K562 (cell line): ENCODE results near the gene CHST8. TPM values are rescaled to one million over a fixed set of nuclear protein-coding genes. Genes with fewer than 3 reads are reported as not detected.

Experiments
- ATAC-seq: fragments of 200-7000 bp; cut with Tn5 transposase; 3 replicates; pipeline ENCODE4 v1.9.1; 2020; ENCODE audit warnings: moderate library complexity
- BruUV-seq: library from RNA; stranded (reverse); fragments of 400-500 nt; replicated peaks from 2 replicates; lab custom pipeline; 2021; lab: Mats Ljungman, UMichigan
- CTCF ChIA-PET: fragments of 300-600 bp; formaldehyde crosslinking; extraction: SDS; loops from one replicate; lab custom pipeline; 2021; ENCODE audit warnings: low intra/inter-chr PET ratio; lab: Yijun Ruan, JAX
- POLR2A ChIA-PET: fragments of 300-600, 350-650 bp; sonication (Branson Sonifier 250); formaldehyde crosslinking; extraction: SDS; loops from one replicate; lab custom pipeline; 2021; ENCODE audit warnings: antibody characterized with exemption, inconsistent platforms; lab: Yijun Ruan, JAX
- DNase-seq, 4 experiments: peaks; one replicate each; pipeline versions ENCODE4 v3.0.0 to v3.0.0-alpha.2; 2011 to 2018; ENCODE audit warnings: low spot score in 3 of 4, mixed read lengths in 3 of 4; ENCODE audit errors: extremely low read depth in 1 of 4
- FAIRE-seq: peaks from 2 replicates; lab custom pipeline; 2011; peaks lifted over from hg19 to GRCh38; lab: Jason Lieb, UNC
- H2AFZ ChIP-seq: 2 replicates; pipeline ENCODE4 v1.6.0; 2011; ENCODE audit warnings: low read depth, low read length, control low read depth, inconsistent platforms
- H3K27ac ChIP-seq: fragments of 200-600 bp; 3 replicates; pipeline ENCODE4 v1.8.0; 2011; ENCODE audit warnings: low read depth, mild to moderate bottlenecking, control low read depth, inconsistent platforms, low read length, moderate library complexity, mixed read lengths; ENCODE audit errors: extremely low read depth
- H3K27me3 ChIP-seq, 2 experiments: fragments of 300-600 bp in 1 of 2; 2 replicates in 1 of 2; 3 replicates in 1 of 2; pipeline versions ENCODE4 v1.6.0 to v1.8.0; 2011; ENCODE audit warnings: inconsistent platforms in 2 of 2, low read length in 2 of 2, mild to moderate bottlenecking in 1 of 2, mixed read lengths in 1 of 2, moderate library complexity in 1 of 2; ENCODE audit not compliant: control insufficient read depth in 2 of 2, insufficient read depth in 2 of 2
- H3K36me3 ChIP-seq: fragments of 300-600 bp; 3 replicates; pipeline ENCODE4 v1.8.0; 2011; ENCODE audit warnings: mild to moderate bottlenecking, low read length, inconsistent platforms; ENCODE audit not compliant: control insufficient read depth, insufficient read depth
- H3K4me1 ChIP-seq, 2 experiments: fragments of 200-600 bp in 1 of 2; replicated peaks in 1 of 2; 2 replicates in 1 of 2; 3 replicates in 1 of 2; pipeline versions ENCODE4 v1.5.1 to v1.8.0; 2011; ENCODE audit warnings: inconsistent platforms in 2 of 2, low read length in 2 of 2, mild to moderate bottlenecking in 1 of 2, mixed read lengths in 1 of 2, moderate library complexity in 1 of 2; ENCODE audit not compliant: control insufficient read depth in 2 of 2, insufficient read depth in 2 of 2
- H3K4me2 ChIP-seq: 2 replicates; pipeline ENCODE4 v1.6.1; 2011; ENCODE audit warnings: low read length, control low read depth, inconsistent platforms, mixed read lengths; ENCODE audit not compliant: insufficient read depth
- H3K4me3 ChIP-seq: fragments of 200-600 bp; sonication (generic), shearing (Covaris generic); 2 replicates; pipeline ENCODE4 v1.5.1; 2016; ENCODE audit warnings: control low read depth, inconsistent platforms
- H3K79me2 ChIP-seq: fragments of 200-600 bp; 3 replicates; pipeline ENCODE4 v1.8.0; 2011; ENCODE audit warnings: low read length, inconsistent platforms; ENCODE audit not compliant: control insufficient read depth, insufficient read depth
- H3K9ac ChIP-seq, 2 experiments: 2 replicates each; pipeline versions ENCODE4 v1.6.0 to v1.6.1; 2011; ENCODE audit warnings: low read depth in 2 of 2, low read length in 2 of 2, control low read depth in 1 of 2, inconsistent platforms in 1 of 2, mild to moderate bottlenecking in 1 of 2, mixed read lengths in 1 of 2; ENCODE audit not compliant: insufficient read depth in 1 of 2
- H3K9me1 ChIP-seq: one replicate; pipeline ENCODE4 v1.6.0; 2011; ENCODE audit warnings: inconsistent platforms, mild to moderate bottlenecking, low read length, moderate library complexity; ENCODE audit not compliant: control insufficient read depth, insufficient read depth
- H3K9me3 ChIP-seq: replicated peaks from 2 replicates; pipeline ENCODE4 v1.5.1; 2011; ENCODE audit warnings: low read depth, low read length, inconsistent platforms; ENCODE audit not compliant: control insufficient read depth, insufficient read depth
- H4K20me1 ChIP-seq: replicated peaks from 2 replicates; pipeline ENCODE4 v1.6.1; 2011; ENCODE audit warnings: low read length, inconsistent platforms, mixed read lengths; ENCODE audit not compliant: control insufficient read depth, insufficient read depth
- CC2D1A ChIP-seq: fragments of 450-650 bp; IDR thresholded peaks from 2 replicates; pipeline ENCODE4 v1.6.1; 2017; ENCODE audit warnings: mild to moderate bottlenecking
- CEBPZ ChIP-seq: fragments of 150-350 bp; IDR thresholded peaks from 2 replicates; pipeline ENCODE4 v1.6.1; 2014; ENCODE audit warnings: low read depth, mild to moderate bottlenecking, low read length, borderline replicate concordance
- CHD2 ChIP-seq: IDR thresholded peaks from 2 replicates; pipeline ENCODE4 v1.6.1; 2011; ENCODE audit warnings: low read depth, low read length
- DEAF1 ChIP-seq: fragments of 450-650 bp; formaldehyde crosslinking; IDR thresholded peaks from 2 replicates; pipeline ENCODE4 v1.4.0; 2020; ENCODE audit warnings: mild to moderate bottlenecking, moderate library complexity
- ETV1 ChIP-seq: fragments of 450-650 bp; conservative IDR thresholded peaks from 2 replicates; pipeline ENCODE4 v1.6.1; 2016; ENCODE audit warnings: missing genetic modification characterization, control low read depth, low read depth, missing compliant biosample characterization
- ETV5 ChIP-seq: sonication (generic); formaldehyde crosslinking; IDR thresholded peaks from 2 replicates; pipeline ENCODE4 v1.4.0; 2020; ENCODE audit warnings: low read depth, mild to moderate bottlenecking, missing genetic modification reagents
- NFXL1 ChIP-seq: fragments of 450-650 bp; formaldehyde crosslinking; IDR thresholded peaks from 2 replicates; pipeline ENCODE4 v1.4.0; 2021; ENCODE audit warnings: mild to moderate bottlenecking
- ZC3H4 ChIP-seq: sonication (generic); formaldehyde crosslinking; IDR thresholded peaks from 2 replicates; pipeline ENCODE4 v1.9.0; 2021; ENCODE audit warnings: missing genetic modification reagents, borderline replicate concordance
- ZNF140 ChIP-seq: fragments of 250-450 bp; sonication (Bioruptor Pico); IDR thresholded peaks from 2 replicates; pipeline ENCODE4 v1.8.0; 2021; ENCODE audit warnings: moderate library complexity, mild to moderate bottlenecking, inconsistent platforms
- ZNF197 ChIP-seq: fragments of 200-800 bp; sonication (Bioruptor generic); IDR thresholded peaks from 2 replicates; pipeline ENCODE4 v1.6.1; 2016; ENCODE audit warnings: low read depth, missing genetic modification characterization, missing compliant biosample characterization
- ZNF23 ChIP-seq: fragments of 250-450 bp; sonication (Bioruptor Pico); IDR thresholded peaks from 2 replicates; pipeline ENCODE4 v1.4.0; 2020; ENCODE audit warnings: mild to moderate bottlenecking
- WGBS: fragments of 100-300 bp; shearing (Covaris generic); methylation state at CpG from one replicate; pipeline ENCODE4 v1.1.6; 2016; ENCODE audit warnings: low coverage, mixed read lengths; ENCODE audit not compliant: insufficient coverage; ENCODE audit errors: missing lambda C conversion rate; 5-methylcytosine and 5-hydroxymethylcytosine counted together
- in situ Hi-C: fragments of 300-500 bp; cut with MboI; formaldehyde crosslinking; loops from 4 replicates; pipeline ENCODE4 v1.15.0; 2018; ENCODE audit warnings: inconsistent platforms, mixed read lengths
- intact Hi-C: fragments of 100-400 bp; cut with micrococcal nuclease; formaldehyde crosslinking; loops from 2 replicates; pipeline ENCODE4 v1.14.2; 2022
- polyA plus RNA-seq, 8 experiments: library from polyadenylated mRNA; depleted of rRNA in 4 of 8; stranded (reverse) in 5 of 8; unstranded in 3 of 8; fragments of >200 nt; fragmentation: Nextera tagmentation in 2 of 8; fragmentation: Illumina TruSeq in 1 of 8; extraction: Ambion mirVana in 2 of 8; extraction: Trizol in 1 of 8; gene quantifications; 2 replicates each; pipeline versions ENCODE4 v1.2.1 to v1.2.3, GENCODE V29; 2011 to 2014; ENCODE audit warnings: inconsistent platforms in 1 of 8, missing spikeins in 1 of 8
- total RNA-seq, 7 experiments: library from RNA; depleted of rRNA in 6 of 7; stranded (reverse); fragments of >200 nt in 6 of 7; fragmentation: Illumina TruSeq in 2 of 7; extraction: Trizol in 2 of 7; gene quantifications; 2 replicates each; pipeline versions ENCODE4 v1.2.1 to v1.2.3, GENCODE V29; 2011 to 2021; ENCODE audit warnings: low replicate concordance in 1 of 7

Gene CHST8
- total and polyA plus RNA-seq, 9 of the 15 experiments (the other 6 are each of a cell fraction or from before 2014, with no cell fraction given) = 0.11 TPM; not detected in 8

GRCh38 chr19:33661336-33661735 lies 39.6 kb downstream of the CHST8 start:
- Histone ChIP-seq H3K79me2 (no peaks in the 10 kb centered on the region), H3K4me2 (no peak overlapping the region), H3K9me3 (no peaks in the 10 kb centered on the region), H3K9ac (no peak overlapping the region), H2AFZ (no peak overlapping the region), H3K4me1 (no peaks in the 10 kb centered on the region), H3K4me3 (no peak overlapping the region), H3K27ac (no peak overlapping the region), H3K27me3 (peaks cover 2 to 8% of the 10 kb centered on the region in 2 experiments; a peak in 3 of 5 replicates), H3K36me3 (no peaks in the 10 kb centered on the region), H3K9me1 (no peaks in the 10 kb centered on the region), H4K20me1 (no peaks in the 10 kb centered on the region)
- 0% methylated on average over 7 of the region's 7 CpGs for WGBS
- ATAC-seq (no peak), FAIRE-seq (no peak), DNase-seq (no peak)
- no TSS peak for BruUV-seq
- intact Hi-C loops (no loop called here), in situ Hi-C loops (no loop called here)
- ChIA-PET POLR2A (interaction anchor here (0.9 to 1.0 kb wide), 2 partner anchors 8 to 9 kb away, joined by 3 to 5 read pairs; no protein-coding TSS in a partner anchor), CTCF (no interaction called here)
- TF ChIP-seq NFXL1 = no peak
- TF ChIP-seq CEBPZ = no peak
- no peak for TF ChIP-seq ZC3H4 (CRISPR knock-in tag)
- TF ChIP-seq CC2D1A = no peak
- TF ChIP-seq ZNF140 (CRISPR knock-in tag) = no peak
- TF ChIP-seq ZNF197 (CRISPR knock-in tag) = no peak
- TF ChIP-seq DEAF1 = no peak
- TF ChIP-seq ETV5 = no peak
- TF ChIP-seq ETV1 = no peak
- no peak for TF ChIP-seq CHD2
- no peak for TF ChIP-seq ZNF23
